HEK293 (cell line): ENCODE data around the gene RALGAPA2.

ENCODE experiments used
- CTCF ChIA-PET: fragments of 350-600 bp; formaldehyde crosslinking; extraction: SDS; loops from one replicate; lab custom pipeline; 2021; ENCODE audit warnings: antibody characterized with exemption; lab: Yijun Ruan, JAX
- POLR2A ChIA-PET: fragments of 300-600 bp; formaldehyde crosslinking; extraction: SDS; loops from one replicate; lab custom pipeline; 2020; ENCODE audit warnings: antibody characterized with exemption, inconsistent platforms; lab: Yijun Ruan, JAX
- H3K27ac ChIP-seq: fragments of 200-500 bp; sonication (Bioruptor generic); 2 replicates; pipeline ENCODE4 v1.5.1; 2014; ENCODE audit warnings: low read depth, low read length, control low read depth, inconsistent platforms; ENCODE audit errors: extremely low read depth
- H3K36me3 ChIP-seq, 2 experiments: fragments of 200-500 bp in 1 of 2; sonication (Bioruptor generic) in 1 of 2; 1 replicate in 1 of 2; 2 replicates in 1 of 2; pipeline ENCODE4 v1.5.1; 2014 to 2017; ENCODE audit warnings: inconsistent platforms in 2 of 2, low read length in 2 of 2; ENCODE audit not compliant: control insufficient read depth in 2 of 2, insufficient read depth in 1 of 2
- H3K4me1 ChIP-seq: fragments of 200-500 bp; sonication (Bioruptor generic); 2 replicates; pipeline ENCODE4 v1.5.1; 2014; ENCODE audit warnings: mild to moderate bottlenecking, low read length, inconsistent platforms; ENCODE audit not compliant: control insufficient read depth, insufficient read depth
- H3K4me3 ChIP-seq: 2 replicates; pipeline ENCODE4 v1.5.1; 2011; ENCODE audit warnings: low read depth, mild to moderate bottlenecking, control low read depth, low read length, moderate library complexity
- H3K9me3 ChIP-seq: fragments of 200-500 bp; sonication (Bioruptor generic); 2 replicates; pipeline ENCODE4 v1.5.1; 2014; ENCODE audit warnings: low read depth, low read length, inconsistent platforms; ENCODE audit not compliant: control insufficient read depth, insufficient read depth
- GLIS1 ChIP-seq: fragments of 450-650 bp; formaldehyde crosslinking; IDR thresholded peaks from 2 replicates; pipeline ENCODE4 v1.5.1; 2016; ENCODE audit warnings: missing biosample characterization, missing genetic modification characterization
- OSR2 ChIP-seq: fragments of 450-650 bp; formaldehyde crosslinking; IDR thresholded peaks from 2 replicates; pipeline ENCODE4 v1.5.1; 2016; ENCODE audit warnings: missing biosample characterization, missing genetic modification characterization
- PRDM10 ChIP-seq: fragments of 450-650 bp; formaldehyde crosslinking; IDR thresholded peaks from 2 replicates; pipeline ENCODE4 v1.5.1; 2016; ENCODE audit warnings: missing biosample characterization, missing genetic modification characterization
- PRDM4 ChIP-seq: fragments of 450-650 bp; formaldehyde crosslinking; IDR thresholded peaks from 2 replicates; pipeline ENCODE4 v1.5.1; 2017; ENCODE audit warnings: missing biosample characterization, missing genetic modification characterization
- SETDB1 ChIP-seq: IDR thresholded peaks from one replicate; pipeline ENCODE4 v1.6.1; 2017; ENCODE audit warnings: mild to moderate bottlenecking, low read length, moderate library complexity, mixed read lengths; ENCODE audit not compliant: insufficient read length
- SP7 ChIP-seq: fragments of 450-650 bp; formaldehyde crosslinking; IDR thresholded peaks from 2 replicates; pipeline ENCODE4 v1.5.1; 2016; ENCODE audit warnings: missing biosample characterization, missing genetic modification characterization
- TRIM28 ChIP-seq: IDR thresholded peaks from 2 replicates; pipeline ENCODE4 v1.6.1; 2011; ENCODE audit warnings: low read length, control low read depth, borderline replicate concordance
- YY1 ChIP-seq: fragments of 450-650 bp; formaldehyde crosslinking; IDR thresholded peaks from 2 replicates; pipeline ENCODE4 v1.5.1; 2018; ENCODE audit warnings: missing biosample characterization, missing genetic modification characterization
- ZBTB17 ChIP-seq: fragments of 450-650 bp; formaldehyde crosslinking; IDR thresholded peaks from 2 replicates; pipeline ENCODE4 v1.5.1; 2016; ENCODE audit warnings: missing biosample characterization, missing genetic modification characterization
- ZNF140 ChIP-seq: fragments of 450-650 bp; formaldehyde crosslinking; IDR thresholded peaks from 2 replicates; pipeline ENCODE4 v1.5.1; 2016; ENCODE audit warnings: missing biosample characterization, missing genetic modification characterization
- ZNF776 ChIP-seq: fragments of 450-650 bp; formaldehyde crosslinking; IDR thresholded peaks from 2 replicates; pipeline ENCODE4 v1.5.0; 2017; ENCODE audit warnings: missing biosample characterization, missing genetic modification characterization, borderline replicate concordance
- ZNF785 ChIP-seq: fragments of 450-650 bp; formaldehyde crosslinking; IDR thresholded peaks from 2 replicates; pipeline ENCODE4 v1.5.1; 2016; ENCODE audit warnings: missing biosample characterization, missing genetic modification characterization
- TF ChIP-seq, protein P1 (sequence below): fragments of 450-650 bp; formaldehyde crosslinking; IDR thresholded peaks from 2 replicates; pipeline ENCODE4 v1.5.1; 2016; ENCODE audit warnings: missing biosample characterization, missing genetic modification characterization
- TF ChIP-seq, protein P2 (sequence below): fragments of 450-650 bp; formaldehyde crosslinking; IDR thresholded peaks from 2 replicates; pipeline ENCODE4 v1.5.1; 2016; ENCODE audit warnings: missing biosample characterization, missing genetic modification characterization
- TF ChIP-seq, protein P3 (sequence below): fragments of 450-650 bp; formaldehyde crosslinking; IDR thresholded peaks from 2 replicates; pipeline ENCODE4 v1.5.1; 2016; ENCODE audit warnings: missing biosample characterization, missing genetic modification characterization

Gene RALGAPA2

GRCh38 chr20:20624914-20625313 lies 87.5 kb downstream of the RALGAPA2 start:
- CTCF ChIA-PET = interaction anchor here (0.6 kb wide), 1 partner anchor 1127 kb away, joined by 3 read pairs; no protein-coding TSS in a partner anchor
- Histone ChIP-seq H3K27ac (no peak overlapping the region), H3K36me3 (peaks cover 0 to 26% of the 10 kb centered on the region in 2 experiments; a peak in 1 of 3 replicates), H3K4me3 (no peak overlapping the region), H3K4me1 (no peaks in the 10 kb centered on the region), H3K9me3 (no peaks in the 10 kb centered on the region)
- POLR2A ChIA-PET = no interaction called here
- TF ChIP-seq ZBTB17 (tag by site-specific recombination) (no peak), SETDB1 (no peak)

DNA sequence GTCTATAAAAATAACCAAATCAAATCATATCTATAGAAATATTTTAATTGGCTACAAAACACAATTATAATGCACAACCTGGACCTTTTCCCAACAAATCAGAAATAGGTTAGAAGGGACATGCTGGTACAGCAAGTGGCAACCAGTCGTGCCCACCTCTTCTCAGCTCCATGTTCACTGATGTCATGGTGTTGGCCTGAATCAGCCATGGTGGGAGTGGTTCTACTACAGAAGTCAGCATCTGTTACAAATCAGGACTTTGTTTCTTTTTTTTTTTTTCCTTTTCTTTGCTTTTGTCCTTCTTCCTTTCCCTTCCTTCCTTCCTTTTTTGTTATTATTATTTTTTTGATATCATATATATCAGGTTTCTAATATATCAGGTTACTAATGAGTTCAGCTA lies 91.2 kb downstream of the RALGAPA2 start:
- H3K27ac ChIP-seq = no peak overlapping the region
- no peaks in the 10 kb centered on the region for H3K9me3 ChIP-seq
- CTCF ChIA-PET = interaction anchor here (0.8 to 1.8 kb wide), 2 partner anchors 27 to 196 kb away, joined by 3 read pairs; no protein-coding TSS in a partner anchor
- no peaks in the 10 kb centered on the region for H3K4me1 ChIP-seq
- POLR2A ChIA-PET = no interaction called here
- no peak for TF ChIP-seq SP7 (tag by site-specific recombination)
- TF ChIP-seq ZNF785 (tag by site-specific recombination) = no peak
- no peak for TF ChIP-seq ZNF776 (tag by site-specific recombination)
- TF ChIP-seq, protein P1, sequence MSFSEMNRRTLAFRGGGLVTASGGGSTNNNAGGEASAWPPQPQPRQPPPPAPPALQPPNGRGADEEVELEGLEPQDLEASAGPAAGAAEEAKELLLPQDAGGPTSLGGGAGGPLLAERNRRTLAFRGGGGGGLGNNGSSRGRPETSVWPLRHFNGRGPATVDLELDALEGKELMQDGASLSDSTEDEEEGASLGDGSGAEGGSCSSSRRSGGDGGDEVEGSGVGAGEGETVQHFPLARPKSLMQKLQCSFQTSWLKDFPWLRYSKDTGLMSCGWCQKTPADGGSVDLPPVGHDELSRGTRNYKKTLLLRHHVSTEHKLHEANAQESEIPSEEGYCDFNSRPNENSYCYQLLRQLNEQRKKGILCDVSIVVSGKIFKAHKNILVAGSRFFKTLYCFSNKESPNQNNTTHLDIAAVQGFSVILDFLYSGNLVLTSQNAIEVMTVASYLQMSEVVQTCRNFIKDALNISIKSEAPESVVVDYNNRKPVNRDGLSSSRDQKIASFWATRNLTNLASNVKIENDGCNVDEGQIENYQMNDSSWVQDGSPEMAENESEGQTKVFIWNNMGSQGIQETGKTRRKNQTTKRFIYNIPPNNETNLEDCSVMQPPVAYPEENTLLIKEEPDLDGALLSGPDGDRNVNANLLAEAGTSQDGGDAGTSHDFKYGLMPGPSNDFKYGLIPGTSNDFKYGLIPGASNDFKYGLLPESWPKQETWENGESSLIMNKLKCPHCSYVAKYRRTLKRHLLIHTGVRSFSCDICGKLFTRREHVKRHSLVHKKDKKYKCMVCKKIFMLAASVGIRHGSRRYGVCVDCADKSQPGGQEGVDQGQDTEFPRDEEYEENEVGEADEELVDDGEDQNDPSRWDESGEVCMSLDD (tag by site-specific recombination) = no peak
- TF ChIP-seq GLIS1 (tag by site-specific recombination) = no peak
- TF ChIP-seq PRDM4 (tag by site-specific recombination) = no peak
- no peak for TF ChIP-seq OSR2 (tag by site-specific recombination)
- TF ChIP-seq, protein P2, sequence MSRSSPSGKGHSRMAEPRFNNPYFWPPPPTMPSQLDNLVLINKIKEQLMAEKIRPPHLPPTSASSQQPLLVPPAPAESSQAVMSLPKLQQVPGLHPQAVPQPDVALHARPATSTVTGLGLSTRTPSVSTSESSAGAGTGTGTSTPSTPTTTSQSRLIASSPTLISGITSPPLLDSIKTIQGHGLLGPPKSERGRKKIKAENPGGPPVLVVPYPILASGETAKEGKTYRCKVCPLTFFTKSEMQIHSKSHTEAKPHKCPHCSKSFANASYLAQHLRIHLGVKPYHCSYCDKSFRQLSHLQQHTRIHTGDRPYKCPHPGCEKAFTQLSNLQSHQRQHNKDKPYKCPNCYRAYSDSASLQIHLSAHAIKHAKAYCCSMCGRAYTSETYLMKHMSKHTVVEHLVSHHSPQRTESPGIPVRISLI (tag by site-specific recombination) = no peak
- TF ChIP-seq, protein P3, sequence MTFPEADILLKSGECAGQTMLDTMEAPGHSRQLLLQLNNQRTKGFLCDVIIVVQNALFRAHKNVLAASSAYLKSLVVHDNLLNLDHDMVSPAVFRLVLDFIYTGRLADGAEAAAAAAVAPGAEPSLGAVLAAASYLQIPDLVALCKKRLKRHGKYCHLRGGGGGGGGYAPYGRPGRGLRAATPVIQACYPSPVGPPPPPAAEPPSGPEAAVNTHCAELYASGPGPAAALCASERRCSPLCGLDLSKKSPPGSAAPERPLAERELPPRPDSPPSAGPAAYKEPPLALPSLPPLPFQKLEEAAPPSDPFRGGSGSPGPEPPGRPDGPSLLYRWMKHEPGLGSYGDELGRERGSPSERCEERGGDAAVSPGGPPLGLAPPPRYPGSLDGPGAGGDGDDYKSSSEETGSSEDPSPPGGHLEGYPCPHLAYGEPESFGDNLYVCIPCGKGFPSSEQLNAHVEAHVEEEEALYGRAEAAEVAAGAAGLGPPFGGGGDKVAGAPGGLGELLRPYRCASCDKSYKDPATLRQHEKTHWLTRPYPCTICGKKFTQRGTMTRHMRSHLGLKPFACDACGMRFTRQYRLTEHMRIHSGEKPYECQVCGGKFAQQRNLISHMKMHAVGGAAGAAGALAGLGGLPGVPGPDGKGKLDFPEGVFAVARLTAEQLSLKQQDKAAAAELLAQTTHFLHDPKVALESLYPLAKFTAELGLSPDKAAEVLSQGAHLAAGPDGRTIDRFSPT = no peak
- H3K36me3 ChIP-seq = peaks cover 0 to 3% of the 10 kb centered on the region in 2 experiments; a peak in 1 of 3 replicates
- H3K4me3 ChIP-seq = no peak overlapping the region

DNA sequence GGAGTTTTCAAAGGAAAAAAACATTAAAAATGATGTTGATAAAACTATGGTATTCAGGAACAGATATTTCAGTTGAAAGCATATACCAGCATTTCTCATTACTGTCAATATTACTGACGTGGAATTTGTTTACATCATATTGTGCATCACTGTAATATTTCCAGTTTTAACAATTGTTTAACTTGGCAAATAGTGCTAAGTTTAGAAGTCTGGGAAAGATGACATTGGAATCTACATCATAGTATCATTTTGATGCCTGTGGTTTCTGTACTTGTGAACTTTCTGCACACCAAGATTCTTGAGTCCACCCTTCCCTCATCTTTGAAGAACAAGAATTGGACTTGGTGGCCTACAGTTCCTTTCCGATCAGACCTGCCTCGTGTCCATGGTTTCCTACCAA lies 98.1 kb downstream of the RALGAPA2 start:
- ChIA-PET POLR2A (no interaction called here), CTCF (no interaction called here)
- peaks cover 0 to 9% of the 10 kb centered on the region in 2 experiments; a peak in 1 of 3 replicates for H3K36me3 ChIP-seq
- H3K4me3 ChIP-seq = no peak overlapping the region
- TF ChIP-seq, protein P2 (tag by site-specific recombination) = no peak
- TF ChIP-seq PRDM10 (tag by site-specific recombination) = no peak
- no peak for TF ChIP-seq TRIM28
- no peak for TF ChIP-seq YY1 (tag by site-specific recombination)
- no peak for TF ChIP-seq ZNF140 (tag by site-specific recombination)
- no peaks in the 10 kb centered on the region for H3K9me3 ChIP-seq
- H3K27ac ChIP-seq = no peak overlapping the region
- H3K4me1 ChIP-seq = peaks cover 15% of the 10 kb centered on the region
